ENCODE results near the gene CACNA2D4.

The CACNA2D4 gene

DNA sequence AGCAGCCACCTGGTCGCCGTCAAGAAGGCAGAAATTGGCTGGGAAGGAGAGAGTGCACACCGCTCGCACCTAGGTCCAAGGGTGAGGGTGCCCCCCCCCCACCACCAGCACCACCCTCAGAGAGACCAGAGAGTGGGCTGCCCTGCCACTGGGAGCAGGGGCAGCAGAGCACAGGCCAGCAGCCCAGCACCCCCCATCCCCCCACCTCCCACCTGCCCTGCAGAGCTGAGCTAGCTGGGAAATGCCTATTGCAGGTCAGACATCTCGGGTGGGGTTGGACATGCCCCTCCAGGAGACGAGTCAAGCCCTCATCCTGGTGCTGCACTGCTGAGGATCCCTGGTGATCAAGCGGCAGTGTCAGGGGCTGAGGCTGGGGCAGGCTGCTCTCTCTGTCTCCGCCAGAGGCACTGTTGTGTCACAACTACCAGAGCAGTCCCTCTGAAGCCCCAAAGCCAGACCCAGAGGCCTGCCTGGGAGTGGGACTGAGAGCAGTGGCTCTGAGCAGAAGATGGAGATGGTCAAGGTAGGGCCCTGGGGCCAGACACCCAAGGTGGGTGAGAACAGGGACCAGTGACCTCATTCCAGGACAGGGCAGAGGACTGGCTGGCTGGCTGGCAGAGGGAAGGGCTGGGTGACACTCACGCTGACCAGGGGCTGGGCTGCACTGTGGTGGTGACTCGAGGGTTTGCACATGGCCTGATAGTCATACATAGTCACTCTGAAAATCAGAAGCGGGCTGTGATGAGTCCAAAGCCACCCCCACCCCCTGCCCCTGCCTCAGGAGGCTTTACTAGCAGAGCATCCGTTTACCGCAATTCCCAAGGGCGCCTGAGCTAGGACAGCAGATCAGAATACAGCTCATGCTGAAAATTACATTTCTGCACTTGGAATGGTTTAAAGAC, 117.8 kb downstream of the CACNA2D4 start:
- DNase-seq (ENCODE audit: low read depth in 2 of 2), result no peak

GRCh38 chr12:1799882-1800400, 118.5 kb downstream of the CACNA2D4 start:
- DNase-seq (ENCODE audit: low read depth in 2 of 2), result no peak

- DNase-seq (ENCODE audit: low read depth in 2 of 2), result no peak
Observed at GRCh38 chr12:1799051-1799881, 119.2 kb downstream of the CACNA2D4 start.

- DNase-seq (ENCODE audit: low read depth in 2 of 2), result no peak
Observed at GRCh38 chr12:1798641-1799020, 119.8 kb downstream of the CACNA2D4 start.

DNA sequence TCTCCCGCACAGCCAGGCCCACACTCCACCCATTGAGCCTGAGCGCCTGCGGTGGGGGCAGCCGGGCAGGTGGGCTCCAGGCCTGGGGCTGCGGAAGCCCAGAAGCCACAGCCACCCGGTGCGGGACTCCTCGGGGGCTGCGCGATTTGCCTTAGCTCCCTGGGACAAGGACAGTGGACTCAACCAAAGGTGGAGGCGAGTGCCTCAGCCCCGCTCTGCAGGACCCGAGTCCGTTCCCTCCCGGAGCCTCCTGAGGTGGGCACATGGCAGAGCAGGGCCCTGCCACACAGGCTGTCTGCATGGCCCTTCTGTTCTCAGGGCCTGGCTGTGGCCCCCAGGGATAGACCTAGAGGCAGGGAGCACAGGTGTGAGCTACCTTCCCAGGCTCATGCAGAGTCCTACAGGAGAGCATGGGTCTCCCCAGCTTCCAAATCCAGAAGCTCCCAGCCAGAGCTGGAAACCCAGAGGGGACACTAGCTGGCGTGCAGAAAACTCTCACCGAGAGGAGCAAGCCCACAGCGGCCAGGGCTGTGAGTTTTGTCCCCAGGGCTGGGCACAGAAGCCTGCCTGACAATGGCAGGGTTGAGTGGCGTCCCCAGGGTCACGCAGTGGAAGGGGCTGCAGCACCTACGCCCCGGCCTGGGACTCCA, 120.3 kb downstream of the CACNA2D4 start:
- no peak for DNase-seq (ENCODE audit: low read depth in 2 of 2)

GRCh38 chr12:1797011-1797901, 121.2 kb downstream of the CACNA2D4 start:
- peak; percentile 46 to 56 for DNase-seq (ENCODE audit: low read depth in 2 of 2)

GRCh38 chr12:1796515-1797010, 121.9 kb downstream of the CACNA2D4 start:
- peak; percentile 42 to 44 for DNase-seq (ENCODE audit: low read depth in 2 of 2)

- peak; percentile 90 to 92 for DNase-seq (ENCODE audit: low read depth in 2 of 2)
Observed at GRCh38 chr12:1795785-1796514, 122.5 kb downstream of the CACNA2D4 start.

DNA sequence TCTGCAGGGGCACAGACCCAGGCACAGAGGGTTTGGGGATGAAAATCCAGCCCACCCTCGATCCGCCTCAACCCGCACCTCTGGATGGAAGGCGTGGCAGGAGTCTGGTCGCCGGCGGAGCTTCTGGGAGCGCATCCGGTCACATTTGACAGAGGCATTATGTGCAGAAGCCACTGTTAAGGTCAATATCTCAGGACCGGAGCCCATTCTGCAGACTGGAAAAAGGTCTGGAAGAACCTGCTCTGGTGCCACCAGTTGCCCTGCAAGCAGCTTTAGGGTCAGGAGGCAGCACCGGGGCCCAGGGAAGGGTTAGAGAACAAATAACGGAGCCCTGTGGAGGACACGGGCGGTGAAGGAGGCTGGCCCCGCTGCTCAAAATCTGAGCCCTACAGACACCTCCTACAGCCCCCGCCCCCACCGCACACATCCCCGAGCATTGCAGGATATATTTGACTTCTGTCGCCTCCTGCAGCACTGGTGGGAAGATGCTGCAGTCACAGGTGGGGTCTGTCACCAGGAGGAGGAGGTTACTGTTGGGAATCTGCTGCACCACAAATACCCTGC, 123.1 kb downstream of the CACNA2D4 start:
- DNase-seq (ENCODE audit: low read depth in 2 of 2), result no peak

GRCh38 chr12:1794440-1795090, 123.9 kb downstream of the CACNA2D4 start:
- DNase-seq (ENCODE audit: low read depth in 2 of 2), result no peak

DNA sequence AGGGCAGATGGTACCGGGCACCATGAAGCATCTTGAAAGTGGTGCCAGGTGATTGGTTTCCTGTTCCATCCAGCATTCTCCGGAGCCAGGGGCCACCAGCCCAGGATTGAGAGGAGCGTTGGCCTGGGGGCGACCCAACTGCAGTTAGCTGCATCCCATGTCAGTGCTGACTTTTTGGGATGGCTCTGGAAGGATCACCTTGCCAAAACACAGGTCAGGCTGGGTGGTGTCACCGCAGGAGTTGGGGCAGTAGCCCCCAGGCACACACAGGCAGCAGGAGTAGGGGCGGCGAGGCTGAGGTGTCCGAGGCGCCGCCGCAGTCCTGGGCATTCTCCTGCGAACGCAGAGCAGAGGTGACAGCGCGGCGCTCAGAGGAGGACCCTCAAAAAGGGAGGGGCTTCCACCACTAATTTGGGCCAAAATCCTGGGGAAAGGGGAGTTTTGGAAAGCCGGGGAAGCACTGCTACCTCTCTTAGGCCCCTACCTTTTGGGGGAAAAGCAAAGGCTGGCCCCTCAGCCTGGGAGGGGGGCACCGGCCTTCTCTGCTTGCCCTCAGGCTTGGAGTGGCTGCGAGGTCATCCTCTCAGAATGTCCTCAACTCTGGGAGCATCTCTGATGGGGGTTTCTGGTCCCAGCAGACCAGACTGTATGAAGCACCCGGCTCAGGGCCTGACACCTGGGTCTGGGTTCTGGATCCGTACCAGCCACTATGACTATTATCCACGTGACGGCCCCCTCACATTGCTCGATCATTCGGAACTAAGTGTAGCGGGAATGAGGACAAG, 124.8 kb downstream of the CACNA2D4 start:
- DNase-seq (ENCODE audit: low read depth in 2 of 2), result no peak

DNA sequence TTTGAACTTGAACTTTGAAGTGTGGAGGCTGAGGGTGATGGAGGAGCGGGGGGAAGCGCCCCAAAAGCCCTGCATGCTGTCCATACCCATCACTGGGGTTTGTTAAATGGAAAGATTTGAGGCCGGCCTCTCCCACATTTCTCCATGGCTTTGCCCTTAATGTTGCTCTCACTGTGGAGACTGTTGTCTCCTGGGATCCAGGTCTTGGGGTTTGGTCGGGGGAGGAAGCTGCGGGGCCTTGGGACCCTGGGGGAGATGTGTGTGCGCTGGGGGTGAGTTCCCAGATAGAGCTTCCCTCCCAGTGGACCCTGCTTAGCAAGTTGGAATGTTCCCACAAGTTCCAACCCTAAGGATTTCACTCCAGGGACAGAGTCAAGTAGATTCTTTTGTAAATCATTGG, 126.0 kb downstream of the CACNA2D4 start:
- DNase-seq (ENCODE audit: low read depth in 2 of 2), result no peak

DNA sequence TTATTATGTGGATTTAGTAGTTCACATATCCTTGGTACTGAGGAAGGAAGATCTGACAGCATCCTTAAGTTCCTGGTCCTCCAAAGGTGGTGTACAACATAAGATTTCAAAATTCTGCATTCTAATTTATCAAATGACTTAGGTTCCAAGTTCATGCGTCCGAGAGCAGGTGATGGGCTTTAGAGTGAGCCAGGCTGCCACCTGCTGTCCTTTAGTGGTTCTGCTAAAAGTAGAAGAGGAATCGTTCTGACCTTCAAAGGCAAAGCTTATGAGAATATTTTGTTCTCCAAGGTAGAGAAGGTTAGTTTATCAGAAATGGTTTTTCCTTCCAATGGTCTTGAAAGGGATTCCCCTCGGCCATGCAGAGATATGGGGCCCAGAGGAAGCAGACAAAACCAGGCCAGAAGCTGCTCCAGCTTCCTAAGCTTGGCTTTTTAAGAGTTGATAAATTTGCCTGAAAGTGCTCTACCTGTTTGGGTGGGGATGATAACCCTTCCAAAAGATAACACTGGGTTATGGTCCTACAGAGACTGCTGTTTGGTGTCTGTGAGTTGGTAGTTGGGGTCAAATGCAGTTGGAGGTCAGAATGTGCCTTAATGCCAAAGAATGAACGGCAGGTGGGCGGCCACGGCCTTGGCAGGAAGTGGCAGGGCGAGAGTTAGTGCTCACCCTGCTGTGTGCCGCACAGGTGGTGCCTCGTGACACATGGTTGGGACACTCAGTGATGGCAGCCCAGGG, 127.2 kb downstream of the CACNA2D4 start:
- DNase-seq (ENCODE audit: low read depth in 2 of 2), result peak; percentile 40

- no peak for DNase-seq (ENCODE audit: low read depth in 2 of 2)
Observed at GRCh38 chr12:1790444-1790843, 128.0 kb downstream of the CACNA2D4 start.

DNA sequence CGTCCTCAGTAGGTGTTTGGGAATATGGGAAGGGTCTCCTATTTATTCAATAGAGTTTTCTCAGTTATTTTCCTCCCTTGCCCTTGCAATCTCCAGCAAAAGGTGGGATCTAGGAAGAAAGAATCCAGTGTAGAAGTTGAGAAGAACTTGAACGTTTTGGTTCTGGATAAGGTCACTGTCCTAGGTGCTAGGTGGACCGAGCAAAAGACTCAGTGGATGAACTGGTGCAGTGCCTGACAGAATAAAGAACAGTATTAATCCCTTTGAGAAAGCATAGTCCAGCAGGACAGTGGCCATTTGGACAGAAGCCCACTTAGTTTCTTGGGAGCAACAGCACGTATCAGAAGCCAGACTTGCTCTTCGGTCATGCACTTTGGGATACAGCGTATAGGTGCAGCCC, 130.7 kb downstream of the CACNA2D4 start:
- no peak for DNase-seq (ENCODE audit: low read depth in 2 of 2)

GRCh38 chr12:1782215-1782614, 136.2 kb downstream of the CACNA2D4 start:
- no peak for DNase-seq (ENCODE audit: low read depth in 2 of 2)

DNA sequence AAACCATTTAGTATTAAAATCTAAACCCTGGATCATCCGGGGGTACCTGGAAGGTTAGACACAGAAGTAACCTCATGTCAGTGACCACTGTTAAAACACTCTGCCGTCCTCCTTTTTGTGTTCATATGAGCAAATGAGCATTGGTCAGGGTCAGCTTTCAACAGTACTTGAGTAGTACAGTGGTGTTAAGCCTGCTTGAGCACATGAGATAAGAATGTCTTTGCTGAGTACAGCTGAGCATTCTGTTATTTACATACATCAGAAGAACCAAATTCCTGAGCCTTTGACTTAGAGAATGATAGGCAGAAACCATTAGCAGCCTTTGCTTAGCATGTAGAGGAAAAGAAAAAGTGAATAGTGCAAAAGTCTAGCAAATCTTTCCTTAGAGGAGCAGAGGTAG, 136.7 kb downstream of the CACNA2D4 start:
- no peak for DNase-seq (ENCODE audit: low read depth in 2 of 2)

DNA sequence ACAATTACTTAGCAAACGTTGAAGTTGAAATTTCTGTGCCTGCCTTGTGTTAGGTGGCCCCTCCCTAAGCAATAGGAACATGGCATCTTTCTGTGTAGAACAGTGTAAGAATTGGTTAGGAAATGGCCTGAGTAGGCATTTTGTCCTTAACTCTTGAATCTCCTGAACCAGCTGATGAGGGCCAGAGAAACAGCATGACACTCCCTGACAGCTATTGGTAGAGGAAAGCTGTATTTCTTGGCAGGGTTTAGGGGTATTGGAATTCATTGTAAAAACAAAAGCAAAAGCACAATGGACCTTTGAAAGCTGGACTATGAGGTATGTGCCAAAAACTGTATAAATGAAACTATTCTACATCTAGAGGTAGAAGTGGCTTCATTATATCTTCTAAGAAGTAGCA, 138.7 kb downstream of the CACNA2D4 start:
- DNase-seq (ENCODE audit: low read depth in 2 of 2), result no peak

Data from stimulated activated CD4-positive, alpha-beta T cell treated with anti-CD3 and anti-CD28 coated beads, Interleukin-4, amount 100 ng/mL, for 48 hours (primary cell).